HG03520 (cell line): Measurements from ENCODE around the gene C22orf39.
A peak's percentile ranks its signal among the peaks of the same experiment; 100 is the strongest.
"Not testable (repeated sequence)": the region's sequence is repeated elsewhere in the genome, so short reads cannot be mapped to it uniquely, and the experiment has no call there.

ENCODE experiments used
- ATAC-seq: cut with Tn5 transposase; IDR thresholded peaks from one replicate; pipeline ENCODE4 v1.9.1; 2021; ENCODE audit warnings: mild to moderate bottlenecking, moderate library complexity; ENCODE audit not compliant: unreplicated experiment

Gene C22orf39

DNA sequence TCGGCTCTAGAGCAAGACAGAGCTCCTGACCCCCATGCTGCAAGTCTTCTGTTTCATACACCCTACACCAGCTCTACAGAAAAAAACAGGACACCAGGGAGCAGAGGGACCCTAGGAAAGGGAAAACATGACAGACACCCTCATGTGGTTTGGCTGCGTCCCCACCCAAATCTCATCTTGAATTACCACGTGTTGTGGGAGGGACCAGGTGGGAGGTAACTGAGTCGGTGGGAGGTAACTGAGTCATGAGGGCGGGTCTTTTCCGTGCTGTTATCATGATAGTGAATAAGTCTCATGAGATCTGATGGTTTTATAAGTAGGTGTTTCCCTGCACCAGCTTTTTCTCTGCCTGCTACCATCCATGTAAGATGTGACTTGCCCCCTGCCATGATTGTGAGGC is 6.6 kb upstream of the C22orf39 start:
- ATAC-seq, result no peak

- ATAC-seq, result no peak
Measured at GRCh38 chr22:19453718-19454117, 6.2 kb upstream of the C22orf39 start.

DNA sequence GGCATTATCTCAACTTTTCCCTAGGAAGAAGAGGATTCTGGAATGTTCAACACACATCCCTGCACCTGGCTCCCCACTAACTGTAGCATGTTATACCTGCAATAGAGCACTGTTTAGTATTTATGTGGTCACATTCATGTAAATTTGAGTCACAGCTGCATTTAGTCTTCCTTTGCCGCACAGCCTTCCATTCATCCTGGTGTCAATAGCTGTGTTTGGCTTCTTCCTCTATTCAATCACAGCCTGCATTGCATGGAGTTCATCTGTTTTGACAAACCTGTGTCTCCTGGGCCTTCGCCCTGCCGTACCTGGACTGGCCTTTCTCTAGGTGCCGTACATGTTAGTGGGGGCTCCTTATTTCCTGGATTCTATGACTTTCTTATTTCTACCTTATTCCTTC is 4.1 kb upstream of the C22orf39 start:
- no peak for ATAC-seq

- no peak for ATAC-seq
Measured at GRCh38 chr22:19450363-19451175, 3.1 kb upstream of the C22orf39 start.

- no peak for ATAC-seq
Measured at GRCh38 chr22:19449422-19449767, 1.9 kb upstream of the C22orf39 start.

DNA sequence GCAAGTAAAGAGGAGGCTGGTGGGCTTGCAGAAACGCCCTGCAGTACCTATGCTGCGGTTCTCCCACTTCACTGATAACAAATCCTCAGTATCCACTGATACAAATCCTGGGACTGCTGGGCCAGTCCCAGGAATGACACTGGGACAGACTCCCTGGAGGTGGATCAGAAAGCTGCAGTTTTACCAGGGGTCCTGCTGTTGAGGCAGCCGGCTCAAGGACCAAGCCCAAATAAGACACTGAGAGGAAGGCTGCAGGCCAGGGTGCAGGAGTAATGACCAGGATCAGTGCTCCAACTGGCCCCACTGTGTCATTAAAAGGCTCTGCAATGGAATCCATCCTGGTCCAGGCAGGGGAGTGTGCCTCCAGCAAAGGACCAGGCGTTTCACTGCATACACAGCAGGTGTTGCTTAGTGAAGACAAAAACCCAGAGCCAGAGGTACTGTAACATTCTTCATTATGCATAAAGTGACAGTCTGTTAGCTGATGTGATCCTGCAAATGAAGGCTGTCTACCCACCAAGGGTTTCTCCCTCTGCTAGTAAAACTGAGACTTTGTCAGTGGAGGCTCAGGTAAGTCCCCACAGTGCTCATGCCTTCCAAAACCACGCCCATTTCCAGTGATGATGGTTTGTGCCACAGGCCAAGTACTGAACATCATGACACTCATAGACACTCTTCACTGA is 1.4 kb upstream of the C22orf39 start:
- ATAC-seq, result no peak

DNA sequence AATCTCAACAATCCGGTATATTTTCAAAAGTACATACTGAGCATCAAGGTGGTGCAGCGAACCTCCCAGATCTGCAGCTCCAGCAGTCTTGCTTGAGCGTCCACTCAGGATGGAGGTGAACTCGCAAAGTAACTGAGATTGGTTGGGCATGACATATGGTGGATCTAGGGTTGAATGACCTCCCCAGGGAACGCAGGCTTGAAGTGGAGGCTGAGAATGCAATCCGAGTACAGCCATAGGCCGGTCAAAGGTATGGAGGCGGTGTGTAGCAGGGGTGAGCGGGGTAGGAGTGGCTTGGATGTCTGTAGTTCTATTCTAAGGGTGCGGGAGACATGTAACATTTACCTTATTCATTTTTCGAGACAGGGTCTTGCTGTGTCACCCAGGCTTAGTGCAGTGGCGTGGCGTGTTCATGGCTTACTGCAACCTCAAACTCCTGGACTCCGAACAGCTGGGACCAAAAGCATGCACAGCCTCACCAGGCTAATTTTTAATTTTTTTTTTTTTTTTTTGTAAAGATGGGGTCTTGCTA is 631 bp upstream of the C22orf39 start:
- ATAC-seq, result peak; percentile 41

GRCh38 chr22:19446603-19447329 is 745 bp downstream of the C22orf39 start:
- no peak for ATAC-seq

DNA sequence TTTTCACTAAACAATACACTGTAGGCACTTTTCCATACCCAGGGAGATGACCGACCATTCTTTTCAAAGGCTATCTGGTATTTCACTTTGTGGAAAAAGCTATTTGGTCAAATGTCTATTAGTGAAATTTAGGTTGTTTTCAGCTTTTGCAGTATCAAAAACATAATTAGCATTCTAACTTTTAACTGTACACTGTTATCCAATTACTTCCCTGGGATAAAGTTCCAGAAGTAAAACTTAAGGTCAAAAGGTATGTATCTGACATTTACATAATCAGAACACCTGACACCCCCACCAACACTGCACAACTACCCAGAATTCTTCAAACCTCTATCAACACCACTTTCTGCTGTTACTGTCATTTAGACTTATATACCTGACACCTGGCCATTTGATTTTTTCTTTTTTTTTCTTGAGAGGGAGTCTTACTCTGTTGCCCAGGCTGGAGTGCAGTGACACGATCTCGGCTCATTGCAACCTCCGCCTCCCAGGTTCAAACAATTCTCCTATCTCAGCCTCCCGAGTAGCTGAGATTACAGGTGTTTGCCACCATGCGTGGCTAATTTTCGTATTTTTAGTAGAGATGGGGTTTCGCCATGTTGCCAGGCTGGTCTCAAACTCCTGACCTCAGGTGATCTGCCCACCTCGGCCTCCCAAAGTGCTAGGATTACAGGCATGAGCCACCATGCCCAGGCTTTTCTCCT is 2.1 kb downstream of the C22orf39 start:
- ATAC-seq, result not testable (repeated sequence)

DNA sequence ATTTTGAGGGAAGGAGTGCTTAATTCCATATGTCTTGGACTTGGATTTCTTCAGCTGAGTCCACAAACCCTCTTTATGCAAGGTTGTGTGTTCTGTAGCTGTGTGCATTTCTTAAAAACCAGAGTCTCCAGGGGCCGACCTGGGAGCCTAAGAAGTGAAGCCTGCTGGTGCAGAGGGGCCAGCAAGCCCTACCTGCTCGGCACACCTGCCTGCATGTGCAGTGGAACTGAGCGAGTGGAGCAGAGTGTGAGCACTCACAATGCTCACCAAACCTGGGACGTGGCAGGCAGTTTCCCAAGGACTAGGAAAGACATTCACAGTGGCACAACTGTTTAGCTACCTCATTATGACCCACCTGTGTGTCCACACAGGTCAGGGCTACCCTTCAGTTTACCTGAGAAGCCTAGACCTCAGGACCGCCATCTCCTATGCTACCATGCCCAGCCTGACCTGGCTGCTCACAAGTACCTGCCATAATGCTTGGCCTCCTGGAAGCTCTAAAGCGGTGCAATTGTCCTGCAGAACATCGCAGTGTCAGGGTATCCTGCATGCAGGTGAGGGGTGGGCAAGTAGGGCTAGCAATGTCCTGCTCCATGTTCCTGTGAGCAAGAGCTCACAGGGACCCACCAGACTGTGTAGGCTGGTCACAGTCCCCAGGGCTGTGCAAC is 3.8 kb downstream of the C22orf39 start:
- no peak for ATAC-seq

DNA sequence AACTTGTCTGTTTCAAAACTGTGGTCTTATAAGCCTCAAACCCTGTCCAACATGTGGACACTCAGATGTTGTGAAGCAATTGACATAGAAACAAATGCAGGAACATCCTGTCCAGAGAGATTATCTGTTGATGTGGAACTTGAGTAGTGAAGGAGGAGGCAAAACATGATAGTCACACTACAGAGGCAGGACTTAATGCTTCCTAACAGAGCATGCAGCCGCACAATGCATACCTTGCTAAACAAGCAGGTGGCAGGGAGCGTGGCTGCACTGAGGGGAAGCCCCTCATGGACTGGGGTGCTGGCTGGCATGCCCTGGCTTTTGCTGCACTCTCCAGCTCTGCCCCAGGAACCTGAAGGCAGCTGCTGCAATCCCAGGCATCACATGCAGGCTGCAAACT is 5.3 kb downstream of the C22orf39 start:
- ATAC-seq, result no peak

DNA sequence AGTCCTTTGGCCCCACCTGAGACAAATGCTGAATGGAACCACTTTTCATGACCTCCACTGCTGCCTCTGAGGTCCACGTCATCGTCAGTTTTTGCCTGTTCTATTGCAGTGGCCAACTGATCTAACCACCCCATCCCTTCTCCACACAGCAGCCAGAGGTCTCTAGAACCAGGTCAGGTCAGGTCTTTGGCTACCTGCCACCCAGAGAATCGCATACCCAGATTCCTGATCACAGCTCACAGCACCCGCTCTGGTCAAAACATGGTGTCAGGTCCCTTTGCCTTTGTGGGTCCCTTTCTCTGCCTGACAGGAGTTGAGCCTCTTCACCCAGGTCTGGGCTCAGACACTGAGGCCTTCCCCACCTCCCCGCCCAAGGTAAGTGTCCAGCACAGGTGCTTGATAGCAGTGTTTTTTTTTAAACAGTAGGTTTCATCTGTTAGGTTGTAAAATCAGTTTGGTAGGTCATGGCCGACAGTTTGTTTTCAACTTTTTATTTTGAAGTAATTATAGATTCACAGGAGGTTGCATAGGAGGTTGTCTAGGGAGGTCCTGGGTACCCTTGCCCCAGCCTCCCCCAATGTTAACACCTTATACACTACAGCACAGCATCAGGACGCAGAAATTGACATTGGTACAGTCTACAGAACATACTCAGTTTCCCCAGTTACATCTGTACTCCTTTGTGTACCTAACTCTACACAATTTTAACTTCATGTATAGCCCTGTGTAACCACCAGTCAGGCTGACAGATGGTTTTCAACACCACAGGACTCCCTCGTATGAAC is 6.9 kb downstream of the C22orf39 start:
- ATAC-seq, result no peak

DNA sequence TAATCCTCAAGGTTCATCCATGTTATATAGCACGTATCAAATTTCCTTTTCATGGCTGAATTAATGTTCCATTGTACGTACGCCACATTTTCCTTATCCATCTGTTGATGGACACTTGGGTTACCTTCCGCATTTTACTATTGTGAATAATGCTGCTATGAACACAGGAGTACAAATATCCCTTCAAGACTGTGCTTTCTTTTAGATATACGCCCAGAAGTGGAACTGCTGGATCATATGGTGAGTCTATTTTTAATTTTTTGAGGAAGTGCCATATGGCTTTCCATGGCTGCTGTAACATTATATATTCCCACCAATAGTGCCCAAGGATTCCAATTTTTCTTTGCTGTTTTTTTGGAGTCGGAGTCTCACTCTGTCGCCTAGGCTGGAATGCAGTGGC is 9.2 kb downstream of the C22orf39 start:
- no peak for ATAC-seq

DNA sequence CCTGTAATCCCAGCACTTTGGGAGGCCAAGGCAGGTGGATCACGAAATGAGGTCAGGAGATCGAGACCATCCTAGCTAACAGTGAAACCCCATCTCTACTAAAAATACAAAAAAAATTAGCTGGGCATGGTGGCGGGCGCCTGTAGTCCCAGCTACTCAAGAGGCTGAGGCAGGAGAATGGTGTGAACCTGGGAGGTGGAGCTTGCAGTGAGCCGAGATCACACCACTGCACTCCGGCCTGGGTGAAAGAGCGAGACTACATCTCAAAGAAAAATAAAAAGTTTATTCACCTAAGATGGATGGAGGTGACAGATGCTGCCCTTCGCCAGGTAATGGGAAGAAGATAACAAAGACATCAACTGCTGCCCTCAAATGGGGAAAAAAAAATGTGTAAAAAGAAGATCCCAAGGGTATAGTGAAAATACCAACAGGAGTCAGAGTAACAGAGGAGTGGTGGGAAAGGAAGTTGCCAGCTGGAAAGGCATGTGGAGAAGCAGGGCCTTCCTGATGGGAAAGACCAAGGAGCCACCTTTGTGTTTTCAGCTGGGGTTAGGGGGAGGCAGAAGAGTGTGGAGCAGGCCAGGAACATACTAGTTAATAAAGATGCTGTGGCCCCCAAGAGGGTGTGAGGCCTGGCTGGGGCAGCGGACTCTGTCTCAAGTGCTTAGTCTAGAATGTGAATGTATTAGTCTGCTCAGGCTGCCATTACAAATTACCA is 10.9 kb downstream of the C22orf39 start:
- not testable (repeated sequence) for ATAC-seq

- ATAC-seq, result no peak
Measured at GRCh38 chr22:19434829-19435580, 12.5 kb downstream of the C22orf39 start.

DNA sequence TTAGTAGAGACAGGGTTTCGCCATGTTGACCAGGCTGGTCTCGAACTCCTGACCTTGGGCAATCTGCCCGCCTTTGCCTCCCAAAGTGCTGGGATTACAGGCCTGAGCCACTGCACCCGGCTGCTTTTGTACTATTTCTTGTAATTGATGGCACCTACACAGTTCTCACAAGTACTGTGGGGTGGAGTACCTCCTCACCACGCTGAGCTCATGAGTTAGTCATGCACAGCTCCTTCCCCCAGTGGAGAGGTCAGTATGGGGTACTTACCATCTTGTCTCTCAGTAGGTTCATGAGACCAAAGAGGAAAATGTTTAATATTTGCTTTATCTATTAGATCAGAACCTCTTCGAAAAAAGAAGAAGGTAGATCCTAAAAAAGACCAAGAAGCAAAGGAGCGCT is 13.1 kb downstream of the C22orf39 start:
- no peak for ATAC-seq

GRCh38 chr22:19432133-19432851 is 15.2 kb downstream of the C22orf39 start, which contains the start of gene MRPL40:
Gene MRPL40, plus strand, starts transcription at chr22:19432545. Its CDS starts 10 bp downstream, at chr22:19432555.
- ATAC-seq, result peak; percentile 73
